Mesendoderm (in vitro differentiated cells): ENCODE measurements around the gene B4GALT6.

ENCODE experiments used
- DNase-seq: peaks from one replicate; pipeline ENCODE4 v3.0.0; 2013
- H2AK5ac ChIP-seq: 2 replicates; pipeline ENCODE4 v1.6.1; 2013; ENCODE audit warnings: low read length, inconsistent platforms
- H2BK120ac ChIP-seq: 2 replicates; pipeline ENCODE4 v1.6.1; 2013; ENCODE audit warnings: low read depth, mild to moderate bottlenecking, low read length, moderate library complexity, mixed read lengths
- H2BK15ac ChIP-seq: replicated peaks from 2 replicates; pipeline ENCODE4 v1.6.1; 2013; ENCODE audit warnings: low read depth, mild to moderate bottlenecking, moderate library complexity
- H2BK5ac ChIP-seq: 2 replicates; pipeline ENCODE4 v1.6.1; 2013; ENCODE audit warnings: low read length, inconsistent platforms
- H3K18ac ChIP-seq: 2 replicates; pipeline ENCODE4 v1.6.1; 2013; ENCODE audit warnings: mild to moderate bottlenecking, low read length, mixed read lengths
- H3K23ac ChIP-seq: one replicate; pipeline ENCODE4 v1.6.1; 2013; ENCODE audit warnings: low read length
- H3K27ac ChIP-seq: 2 replicates; pipeline ENCODE4 v1.5.1; 2013; ENCODE audit warnings: low read depth, mild to moderate bottlenecking, inconsistent platforms, low read length, moderate library complexity
- H3K27me3 ChIP-seq: 2 replicates; pipeline ENCODE4 v1.6.1; 2013; ENCODE audit warnings: low read length, control low read depth, mild to moderate bottlenecking, inconsistent platforms; ENCODE audit not compliant: insufficient read depth, poor library complexity
- H3K36me3 ChIP-seq: 2 replicates; pipeline ENCODE4 v1.6.1; 2013; ENCODE audit warnings: low read length, inconsistent platforms; ENCODE audit not compliant: control insufficient read depth, insufficient read depth
- H3K4ac ChIP-seq: one replicate; pipeline ENCODE4 v1.6.1; 2013; ENCODE audit warnings: low read depth, mild to moderate bottlenecking, low read length, moderate library complexity
- H3K4me1 ChIP-seq: 2 replicates; pipeline ENCODE4 v1.6.1; 2013; ENCODE audit warnings: low read depth, low read length, inconsistent platforms; ENCODE audit not compliant: control insufficient read depth
- H3K4me2 ChIP-seq: 2 replicates; pipeline ENCODE4 v1.6.1; 2013; ENCODE audit warnings: low read length
- H3K4me3 ChIP-seq: 2 replicates; pipeline ENCODE4 v1.5.1; 2013; ENCODE audit warnings: mild to moderate bottlenecking, low read length
- H3K56ac ChIP-seq: one replicate; pipeline ENCODE4 v1.6.1; 2013; ENCODE audit warnings: low read length
- H3K79me1 ChIP-seq: 2 replicates; pipeline ENCODE4 v1.6.1; 2013; ENCODE audit warnings: low read length, inconsistent platforms
- H3K79me2 ChIP-seq: 2 replicates; pipeline ENCODE4 v1.6.1; 2013; ENCODE audit warnings: mild to moderate bottlenecking, low read length; ENCODE audit not compliant: control insufficient read depth, insufficient read depth
- H3K9ac ChIP-seq: 2 replicates; pipeline ENCODE4 v1.6.1; 2013; ENCODE audit warnings: low read length, inconsistent platforms
- H4K5ac ChIP-seq: one replicate; pipeline ENCODE4 v1.6.1; 2013; ENCODE audit warnings: low read length
- H4K8ac ChIP-seq: one replicate; pipeline ENCODE4 v1.6.1; 2013; ENCODE audit warnings: low read depth, mild to moderate bottlenecking, control low read depth, low read length, moderate library complexity
- WGBS: extraction: QIAGEN DNeasy Blood & Tissue Kit; methylation state at CpG from one replicate; pipeline ENCODE4 v1.1.7; 2013; ENCODE audit warnings: low lambda C conversion rate, missing lambda C conversion rate; ENCODE audit not compliant: insufficient coverage; ENCODE audit errors: extremely low coverage; 5-methylcytosine and 5-hydroxymethylcytosine counted together

The B4GALT6 gene

DNA sequence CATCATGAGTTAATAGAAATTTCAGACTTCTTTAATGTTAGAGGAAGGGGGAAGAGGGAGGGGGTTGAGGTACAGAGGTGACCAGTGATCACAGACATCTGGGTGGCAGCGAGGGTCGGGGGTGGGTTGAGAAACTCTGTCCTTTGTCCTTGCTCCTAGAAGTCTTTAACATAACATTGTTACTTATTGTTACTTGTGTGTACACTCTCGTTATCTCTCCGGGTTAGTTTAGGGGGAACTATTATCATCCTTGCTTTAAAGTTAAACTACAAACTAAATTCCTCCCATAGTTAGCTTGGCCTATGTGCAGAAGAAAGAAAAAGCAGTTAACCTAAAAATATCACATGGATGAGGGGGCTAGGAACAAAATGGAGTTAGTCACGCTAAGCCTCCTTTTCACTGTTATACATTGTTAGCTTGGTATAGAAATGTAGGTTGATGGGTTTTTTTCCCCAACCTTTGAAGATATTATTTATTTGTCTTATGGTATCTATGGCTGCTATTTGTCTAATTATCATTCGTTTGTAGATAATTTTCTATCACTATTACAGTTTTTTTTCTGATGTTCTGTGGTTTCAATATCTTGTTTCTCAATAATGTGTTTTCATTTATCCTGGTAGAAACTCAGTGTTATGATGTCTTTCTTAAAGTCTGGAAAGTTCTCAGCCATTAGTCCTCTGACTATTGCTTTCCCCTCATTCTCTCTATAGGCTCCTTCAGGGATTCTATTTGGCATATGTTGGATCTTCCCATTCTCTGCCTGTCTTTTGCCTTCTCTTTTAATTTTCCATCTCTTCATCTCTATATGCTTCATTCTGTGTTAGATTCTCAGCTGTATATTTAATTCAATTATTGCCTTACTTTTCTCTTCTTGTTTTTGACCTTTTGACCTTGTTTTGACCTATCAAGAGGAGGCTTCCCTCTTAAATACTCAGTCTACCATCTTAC lies 13.2 kb upstream of the B4GALT6 start:
- Histone ChIP-seq H3K36me3 (no peaks in the 10 kb centered on the region), H2BK120ac (no peak overlapping the region), H3K79me1 (no peaks in the 10 kb centered on the region), H2AK5ac (no peak overlapping the region), H3K4me3 (no peak overlapping the region), H3K23ac (no peak overlapping the region), H4K8ac (no peak overlapping the region), H3K4me2 (no peak overlapping the region), H3K56ac (no peak overlapping the region), H3K27me3 (no peaks in the 10 kb centered on the region), H3K4ac (no peak overlapping the region), H3K18ac (no peak overlapping the region), H3K4me1 (no peaks in the 10 kb centered on the region), H3K79me2 (no peaks in the 10 kb centered on the region), H3K27ac (no peak overlapping the region), H3K9ac (no peak overlapping the region), H2BK15ac (no peak overlapping the region), H2BK5ac (no peak overlapping the region), H4K5ac (no peak overlapping the region)
- no CpG with 5 or more reads among the region's 6 CpGs for WGBS
- no peak for DNase-seq

DNA sequence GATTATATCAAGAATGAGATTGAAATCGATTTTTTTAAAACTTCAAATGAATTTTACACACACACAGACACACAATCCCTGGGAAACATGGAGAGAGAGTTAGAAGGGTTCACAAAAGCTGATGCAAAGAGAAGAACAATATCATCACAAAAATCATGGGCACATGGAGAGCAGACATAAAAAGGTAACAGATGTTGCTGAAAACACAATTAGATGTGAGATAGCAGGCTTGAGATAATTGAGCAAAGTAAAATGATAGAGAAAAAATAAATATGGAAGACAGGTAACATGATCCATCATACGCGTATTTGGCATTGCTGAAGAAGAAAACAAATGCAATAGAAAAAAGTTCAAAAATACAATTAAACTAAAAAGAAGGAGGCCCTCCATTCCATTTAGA lies 11.6 kb upstream of the B4GALT6 start:
- H3K56ac ChIP-seq: no peak overlapping the region
- no peak overlapping the region for H3K23ac ChIP-seq
- DNase-seq: no peak
- no peak overlapping the region for H3K9ac ChIP-seq
- H4K5ac ChIP-seq: no peak overlapping the region
- no peaks in the 10 kb centered on the region for H3K27me3 ChIP-seq
- H3K18ac ChIP-seq: no peak overlapping the region
- H3K4me3 ChIP-seq: no peak overlapping the region
- no peak overlapping the region for H4K8ac ChIP-seq
- no peak overlapping the region for H3K27ac ChIP-seq
- no peak overlapping the region for H2BK120ac ChIP-seq
- no CpG with 5 or more reads among the region's 3 CpGs for WGBS
- no peak overlapping the region for H2BK5ac ChIP-seq
- no peak overlapping the region for H3K4ac ChIP-seq
- H3K79me2 ChIP-seq: no peaks in the 10 kb centered on the region
- no peaks in the 10 kb centered on the region for H3K79me1 ChIP-seq
- no peak overlapping the region for H2AK5ac ChIP-seq
- no peak overlapping the region for H2BK15ac ChIP-seq
- H3K4me2 ChIP-seq: no peak overlapping the region
- no peaks in the 10 kb centered on the region for H3K4me1 ChIP-seq
- no peaks in the 10 kb centered on the region for H3K36me3 ChIP-seq

DNA sequence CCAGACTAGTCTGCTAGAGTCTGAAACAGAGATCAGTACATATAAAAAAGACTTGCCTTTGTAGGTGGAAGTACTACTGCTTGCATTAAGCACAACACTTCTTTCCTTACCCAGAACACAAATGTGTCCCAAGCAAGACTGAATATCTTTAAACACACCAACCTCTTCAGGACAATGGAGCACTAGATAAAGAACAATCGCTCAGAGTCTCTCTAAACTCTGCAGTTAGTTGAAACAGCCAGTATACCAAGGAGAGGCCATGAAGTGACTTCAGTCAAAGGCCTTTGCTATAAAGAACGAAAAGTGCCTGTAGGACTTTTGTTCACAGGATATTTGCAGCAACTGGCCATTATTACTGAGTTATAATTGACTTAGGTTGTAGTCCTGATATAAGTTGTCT lies 9.9 kb upstream of the B4GALT6 start:
- Histone ChIP-seq H3K79me2 (no peaks in the 10 kb centered on the region), H3K18ac (no peak overlapping the region), H3K4me3 (no peak overlapping the region), H3K27ac (no peak overlapping the region), H2BK15ac (no peak overlapping the region), H3K4ac (no peak overlapping the region), H2BK5ac (no peak overlapping the region), H3K4me2 (no peak overlapping the region), H3K4me1 (no peaks in the 10 kb centered on the region), H3K9ac (no peak overlapping the region), H4K5ac (no peak overlapping the region), H3K27me3 (no peaks in the 10 kb centered on the region), H3K36me3 (no peaks in the 10 kb centered on the region), H3K79me1 (no peaks in the 10 kb centered on the region), H2AK5ac (no peak overlapping the region), H4K8ac (no peak overlapping the region), H2BK120ac (no peak overlapping the region), H3K23ac (no peak overlapping the region), H3K56ac (no peak overlapping the region)
- DNase-seq: no peak
- no CpG with 5 or more reads among the region's 2 CpGs for WGBS

DNA sequence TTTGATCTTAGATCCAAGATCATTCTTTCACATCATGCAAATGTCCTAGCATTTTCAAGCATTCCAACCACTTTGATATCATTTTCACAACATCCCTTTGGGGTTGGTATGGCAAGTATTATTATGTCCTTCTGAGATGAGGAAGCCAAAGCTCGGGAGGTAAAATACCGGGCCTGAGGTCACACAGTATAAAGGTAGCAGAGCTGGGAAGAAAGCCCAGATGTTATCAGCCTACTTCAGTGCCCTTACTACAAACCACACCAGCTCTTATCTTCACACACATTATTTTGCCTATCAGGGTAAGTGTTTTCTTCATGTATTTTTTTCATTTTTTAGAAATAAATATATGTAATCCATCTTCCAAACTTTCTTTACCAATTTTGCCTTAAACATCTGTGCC lies 4.2 kb upstream of the B4GALT6 start:
- H3K4me1 ChIP-seq: peaks cover 5% of the 10 kb centered on the region
- no peaks in the 10 kb centered on the region for H3K79me2 ChIP-seq
- no peaks in the 10 kb centered on the region for H3K36me3 ChIP-seq
- no peak overlapping the region for H4K5ac ChIP-seq
- no peak overlapping the region for H3K4me2 ChIP-seq
- no peak overlapping the region for H3K4ac ChIP-seq
- H2BK120ac ChIP-seq: no peak overlapping the region
- no peak for DNase-seq
- no peak overlapping the region for H2BK15ac ChIP-seq
- H4K8ac ChIP-seq: no peak overlapping the region
- H3K79me1 ChIP-seq: no peaks in the 10 kb centered on the region
- WGBS: no CpG with 5 or more reads among the region's 2 CpGs
- no peak overlapping the region for H2AK5ac ChIP-seq
- no peak overlapping the region for H3K56ac ChIP-seq
- H3K9ac ChIP-seq: no peak overlapping the region
- no peak overlapping the region for H3K18ac ChIP-seq
- no peak overlapping the region for H3K23ac ChIP-seq
- H2BK5ac ChIP-seq: no peak overlapping the region
- H3K27me3 ChIP-seq: no peaks in the 10 kb centered on the region
- H3K4me3 ChIP-seq: no peak overlapping the region
- H3K27ac ChIP-seq: no peak overlapping the region

DNA sequence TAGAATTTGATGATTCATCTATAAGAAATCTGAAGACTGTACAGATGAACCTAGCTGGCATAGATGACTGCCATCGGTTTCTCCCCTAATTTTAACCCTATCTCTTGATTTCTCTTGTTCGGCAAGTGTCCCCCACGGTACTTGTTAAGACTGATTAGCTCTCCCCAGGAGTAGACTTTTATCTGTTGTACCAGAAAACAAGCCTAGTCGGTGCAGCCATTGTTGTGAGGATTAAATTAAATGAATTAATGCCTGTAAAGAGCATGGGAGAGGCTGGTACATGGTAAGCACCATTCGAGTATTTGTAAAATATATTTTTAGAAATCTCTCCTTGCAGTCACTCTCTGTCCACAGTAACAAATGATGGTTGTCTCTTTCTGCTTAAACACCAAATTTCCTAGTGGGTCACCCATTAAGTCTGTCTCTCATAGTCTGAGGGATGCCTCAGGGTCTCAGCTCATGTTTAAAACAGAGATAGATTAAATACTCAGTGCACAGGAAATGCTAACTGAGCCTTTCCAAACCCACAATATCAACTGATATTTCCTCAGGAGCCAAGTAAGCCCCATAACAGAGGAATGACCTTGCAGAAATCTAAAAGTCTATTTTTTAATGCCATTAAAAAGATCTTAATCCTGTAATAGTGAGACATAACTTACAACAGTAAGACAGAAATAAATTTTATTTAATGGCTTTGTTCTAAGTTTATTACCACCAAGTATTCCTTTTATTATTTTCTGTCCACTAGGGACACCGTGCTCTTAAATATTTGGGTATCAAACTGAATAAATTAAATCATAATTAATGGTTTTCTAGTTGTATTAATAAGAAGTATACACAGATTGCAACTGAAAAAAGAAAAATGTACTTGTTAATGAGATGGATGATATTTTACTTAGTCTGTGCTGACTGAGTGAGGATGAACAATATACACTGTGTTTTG lies 2.9 kb upstream of the B4GALT6 start:
- no peak overlapping the region for H2BK15ac ChIP-seq
- H3K56ac ChIP-seq: no peak overlapping the region
- H2BK120ac ChIP-seq: no peak overlapping the region
- no peak overlapping the region for H3K18ac ChIP-seq
- H3K27ac ChIP-seq: no peak overlapping the region
- H3K36me3 ChIP-seq: no peaks in the 10 kb centered on the region
- H3K4me1 ChIP-seq: peaks cover 5% of the 10 kb centered on the region
- peaks cover 2% of the 10 kb centered on the region for H3K79me2 ChIP-seq
- no peak overlapping the region for H3K23ac ChIP-seq
- no peak overlapping the region for H2AK5ac ChIP-seq
- H2BK5ac ChIP-seq: no peak overlapping the region
- no peak overlapping the region for H3K4me2 ChIP-seq
- H3K9ac ChIP-seq: no peak overlapping the region
- H3K4ac ChIP-seq: no peak overlapping the region
- WGBS: no CpG with 5 or more reads among the region's 6 CpGs
- no peaks in the 10 kb centered on the region for H3K79me1 ChIP-seq
- no peak overlapping the region for H4K8ac ChIP-seq
- H3K27me3 ChIP-seq: no peaks in the 10 kb centered on the region
- H3K4me3 ChIP-seq: no peak overlapping the region
- H4K5ac ChIP-seq: no peak overlapping the region
- DNase-seq: no peak
